HepG2 (cell line): ENCODE data around the gene POTEF. TPM values are rescaled to one million over a fixed set of nuclear protein-coding genes. Genes with fewer than 3 reads are reported as not detected.
"Not testable (repeated sequence)": the region's sequence is repeated elsewhere in the genome, so short reads cannot be mapped to it uniquely, and the experiment has no call there.

Experiments used
- ATAC-seq: fragments of 200-7000 bp; cut with Tn5 transposase; 3 replicates; pipeline ENCODE4 v1.9.1; 2020; ENCODE audit warnings: mild to moderate bottlenecking, moderate library complexity
- BruUV-seq: library from RNA; stranded (reverse); fragments of 400-500 nt; replicated peaks from 2 replicates; lab custom pipeline; 2021; lab: Mats Ljungman, UMichigan
- CTCF ChIA-PET: fragments of 300-600 bp; formaldehyde crosslinking; extraction: SDS; loops from one replicate; lab custom pipeline; 2021; ENCODE audit warnings: low total read pairs, inconsistent platforms, low intra/inter-chr PET ratio; lab: Yijun Ruan, JAX
- POLR2A ChIA-PET: fragments of 350-600 bp; sonication (Branson Sonifier 250); formaldehyde crosslinking; loops from one replicate; lab custom pipeline; 2020; ENCODE audit warnings: antibody characterized with exemption, inconsistent platforms; lab: Yijun Ruan, JAX
- DNase-seq: peaks from one replicate; pipeline ENCODE4 v3.0.0-alpha.2; 2015; ENCODE audit warnings: low spot score
- FAIRE-seq: peaks from 3 replicates; lab custom pipeline; 2011; peaks lifted over from hg19 to GRCh38; lab: Jason Lieb, UNC
- H2AFZ ChIP-seq: one replicate; pipeline ENCODE4 v1.6.1; 2011; ENCODE audit warnings: low read length, inconsistent platforms
- H3K27ac ChIP-seq: fragments of 300-600 bp; 3 replicates; pipeline ENCODE4 v1.8.0; 2011; ENCODE audit warnings: mixed run types, mild to moderate bottlenecking, mixed read lengths, low read length, inconsistent platforms; ENCODE audit not compliant: insufficient read depth; ENCODE audit errors: extremely low read length
- H3K27me3 ChIP-seq, 2 experiments: fragments of 200-600 bp in 1 of 2; 2 replicates in 1 of 2; 3 replicates in 1 of 2; pipeline versions ENCODE4 v1.6.0 to v1.8.0; 2011; ENCODE audit warnings: low read length in 2 of 2, mild to moderate bottlenecking in 2 of 2, moderate library complexity in 2 of 2, inconsistent platforms in 1 of 2; ENCODE audit not compliant: insufficient read depth in 2 of 2, control insufficient read depth in 1 of 2
- H3K36me3 ChIP-seq, 2 experiments: fragments of 200-600 bp in 1 of 2; replicated peaks in 1 of 2; 2 replicates in 1 of 2; 3 replicates in 1 of 2; pipeline versions ENCODE4 v1.5.1 to v1.8.0; 2011; ENCODE audit warnings: low read length in 2 of 2, inconsistent platforms in 1 of 2; ENCODE audit not compliant: insufficient read depth in 2 of 2, control insufficient read depth in 1 of 2
- H3K4me1 ChIP-seq: 2 replicates; pipeline ENCODE4 v1.5.1; 2012; ENCODE audit warnings: low read length, inconsistent platforms; ENCODE audit not compliant: insufficient read depth
- H3K4me2 ChIP-seq: 2 replicates; pipeline ENCODE4 v1.6.0; 2011; ENCODE audit warnings: low read depth, low read length, inconsistent platforms
- H3K4me3 ChIP-seq, 3 experiments: fragments of 200-600 bp in 1 of 3; sonication (generic), shearing (Covaris generic) in 1 of 3; replicated peaks in 1 of 3; 2 replicates each; pipeline ENCODE4 v1.5.1; 2011 to 2016; ENCODE audit warnings: low read length in 3 of 3, inconsistent platforms in 2 of 3, low read depth in 2 of 3, mild to moderate bottlenecking in 2 of 3, control low read depth in 1 of 3, mixed read lengths in 1 of 3; ENCODE audit not compliant: insufficient read depth in 1 of 3
- H3K79me2 ChIP-seq: one replicate; pipeline ENCODE4 v1.6.1; 2011; ENCODE audit warnings: low read length, inconsistent platforms; ENCODE audit not compliant: insufficient read depth
- H3K9ac ChIP-seq: 2 replicates; pipeline ENCODE4 v1.6.0; 2011; ENCODE audit warnings: mild to moderate bottlenecking, low read depth, low read length, inconsistent platforms; ENCODE audit not compliant: insufficient read depth
- H3K9me3 ChIP-seq: 2 replicates; pipeline ENCODE4 v1.5.1; 2012; ENCODE audit warnings: mild to moderate bottlenecking, low read length
- H4K20me1 ChIP-seq: 2 replicates; pipeline ENCODE4 v1.6.0; 2011; ENCODE audit warnings: inconsistent platforms, mild to moderate bottlenecking, low read length, moderate library complexity; ENCODE audit not compliant: insufficient read depth
- GABPA ChIP-seq, 2 experiments: IDR thresholded peaks; 2 replicates each; pipeline ENCODE4 v1.6.1; 2011 to 2016; ENCODE audit warnings: low read depth in 2 of 2, low read length in 1 of 2, missing biosample characterization in 1 of 2, missing genetic modification characterization in 1 of 2
- GLI4 ChIP-seq: sonication (generic); formaldehyde crosslinking; IDR thresholded peaks from 2 replicates; pipeline ENCODE4 v1.5.1; 2020; ENCODE audit warnings: missing genetic modification reagents, mild to moderate bottlenecking, moderate library complexity, borderline replicate concordance
- GZF1 ChIP-seq: sonication (generic); formaldehyde crosslinking; IDR thresholded peaks from 2 replicates; pipeline ENCODE4 v1.5.1; 2020; ENCODE audit warnings: mild to moderate bottlenecking, missing genetic modification reagents
- PHF8 ChIP-seq: sonication (generic); formaldehyde crosslinking; IDR thresholded peaks from 2 replicates; pipeline ENCODE4 v1.5.0; 2020; ENCODE audit warnings: missing genetic modification reagents
- PRDM15 ChIP-seq: sonication (generic); formaldehyde crosslinking; IDR thresholded peaks from 2 replicates; pipeline ENCODE4 v1.4.0; 2020; ENCODE audit warnings: missing genetic modification reagents
- PREB ChIP-seq: sonication (generic); formaldehyde crosslinking; IDR thresholded peaks from 2 replicates; pipeline ENCODE4 v1.4.0; 2020; ENCODE audit warnings: missing genetic modification reagents
- WGBS: methylation state at CpG from one replicate; pipeline ENCODE4 v1.1.6; 2017; ENCODE audit warnings: low lambda C conversion rate; 5-methylcytosine and 5-hydroxymethylcytosine counted together
- in situ Hi-C: cut with HindIII; loops from 2 replicates; pipeline ENCODE4 v1.10.0; 2017; ENCODE audit warnings: low pct_unique_long_range_greater_than_20kb; ENCODE audit not compliant: extremely low pct_ligation_motif_present
- intact Hi-C: fragments of 100-400 bp; cut with micrococcal nuclease; formaldehyde crosslinking; loops from one replicate; pipeline ENCODE4 v1.10.0; 2022; ENCODE audit not compliant: unreplicated experiment
- polyA plus RNA-seq, 8 experiments: library from polyadenylated mRNA; depleted of rRNA in 3 of 8; stranded (reverse) in 7 of 8; unstranded in 1 of 8; fragments of >200 nt; fragmentation: Illumina TruSeq in 4 of 8; extraction: Trizol in 4 of 8; gene quantifications; 2 replicates each; pipeline versions ENCODE4 v1.2.1 to v1.2.3, GENCODE V29; 2011 to 2016; ENCODE audit warnings: low read depth in 4 of 8, missing spikeins in 1 of 8, mixed read lengths in 1 of 8; ENCODE audit not compliant: insufficient read depth in 1 of 8
- total RNA-seq, 5 experiments: library from RNA; depleted of rRNA; stranded (reverse); fragments of >200 nt; fragmentation: Illumina TruSeq; extraction: Trizol; gene quantifications; 2 replicates each; pipeline ENCODE4 v1.2.3, GENCODE V29; 2016; ENCODE audit warnings: low read depth in 1 of 5
- TF ChIP-seq, protein P1 (sequence below): IDR thresholded peaks from 2 replicates; pipeline ENCODE4 v1.6.1; 2016; ENCODE audit warnings: mild to moderate bottlenecking

POTEF gene
- total and polyA plus RNA-seq, 2 of the 13 experiments (the other 11 are each of a cell fraction or from before 2014, with no cell fraction given) = 1.2 to 6.0 TPM

DNA sequence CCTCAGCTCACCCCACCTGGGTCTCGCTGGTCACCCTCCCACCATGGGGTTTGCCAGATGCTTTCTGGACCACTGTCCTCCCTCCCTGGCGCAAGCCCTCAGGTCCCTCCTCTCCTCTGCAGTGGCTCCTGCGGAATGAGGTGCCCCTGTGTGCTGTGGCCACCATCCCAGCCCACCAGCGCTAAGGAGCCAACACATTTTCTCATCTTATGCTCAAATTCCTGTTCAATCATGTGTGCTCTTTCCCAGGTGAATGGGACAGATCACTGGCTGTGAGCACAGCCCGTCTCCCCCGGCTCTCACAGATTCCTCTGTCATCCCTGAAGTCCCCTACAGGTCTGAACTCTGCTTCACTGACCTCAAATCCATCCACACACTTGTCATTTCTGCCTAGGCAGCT lies 31.1 kb upstream of the POTEF start (continued):
- TF ChIP-seq PREB (CRISPR knock-in tag) = no peak

GRCh38 chr2:130159376-130159775 lies 30.4 kb upstream of the POTEF start:
- 94% methylated on average over 4 of the region's 4 CpGs for WGBS
- H3K27me3 ChIP-seq, FAIRE-seq: not testable (repeated sequence)

GRCh38 chr2:130158631-130159030 lies 29.6 kb upstream of the POTEF start:
- ATAC-seq = no peak
- POLR2A ChIA-PET = no interaction called here
- Histone ChIP-seq H4K20me1 (no peaks in the 10 kb centered on the region), H3K4me3 (no peak overlapping the region), H3K4me1 (no peaks in the 10 kb centered on the region), H3K9ac (no peak overlapping the region), H3K27ac (no peak overlapping the region), H3K79me2 (no peaks in the 10 kb centered on the region), H2AFZ (no peak overlapping the region), H3K27me3 (no peaks in the 10 kb centered on the region), H3K4me2 (no peak overlapping the region), H3K9me3 (no peaks in the 10 kb centered on the region), H3K36me3 (peaks cover 14 to 44% of the 10 kb centered on the region in 2 experiments; a peak in 4 of 5 replicates)
- no TSS peak for BruUV-seq
- 92% methylated on average over 9 of the region's 9 CpGs for WGBS
- CTCF ChIA-PET = no interaction called here
- intact Hi-C loops (loop anchor here (5.0 kb wide), 1 partner anchor 221 kb away; no protein-coding TSS in a partner anchor), in situ Hi-C loops (loop anchor here (10.0 kb wide), 1 partner anchor 176 kb away; no protein-coding TSS in a partner anchor)
- DNase-seq = no peak
- FAIRE-seq = no peak
- no peak for TF ChIP-seq PRDM15 (CRISPR knock-in tag)
- TF ChIP-seq GABPA (IDR thresholded peaks at IDR 0.05; ENCODE audit: low read depth, low read length) = no peak
- no peak for TF ChIP-seq GABPA (CRISPR knock-in tag; IDR thresholded peaks at IDR 0.05; ENCODE audit: low read depth)
- no peak for TF ChIP-seq PHF8
- TF ChIP-seq GZF1 = no peak
- TF ChIP-seq, protein P1, sequence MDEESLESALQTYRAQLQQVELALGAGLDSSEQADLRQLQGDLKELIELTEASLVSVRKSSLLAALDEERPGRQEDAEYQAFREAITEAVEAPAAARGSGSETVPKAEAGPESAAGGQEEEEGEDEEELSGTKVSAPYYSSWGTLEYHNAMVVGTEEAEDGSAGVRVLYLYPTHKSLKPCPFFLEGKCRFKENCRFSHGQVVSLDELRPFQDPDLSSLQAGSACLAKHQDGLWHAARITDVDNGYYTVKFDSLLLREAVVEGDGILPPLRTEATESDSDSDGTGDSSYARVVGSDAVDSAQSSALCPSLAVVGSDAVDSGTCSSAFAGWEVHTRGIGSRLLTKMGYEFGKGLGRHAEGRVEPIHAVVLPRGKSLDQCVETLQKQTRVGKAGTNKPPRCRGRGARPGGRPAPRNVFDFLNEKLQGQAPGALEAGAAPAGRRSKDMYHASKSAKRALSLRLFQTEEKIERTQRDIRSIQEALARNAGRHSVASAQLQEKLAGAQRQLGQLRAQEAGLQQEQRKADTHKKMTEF (CRISPR knock-in tag) = no peak
- no peak for TF ChIP-seq GLI4 (CRISPR knock-in tag)

More at GRCh38 chr2:130159376-130159775, 30.4 kb upstream of the POTEF start:
- H3K4me1 ChIP-seq, H3K27ac ChIP-seq, H2AFZ ChIP-seq, BruUV-seq, DNase-seq, H3K4me3 ChIP-seq, H3K4me2 ChIP-seq, H3K79me2 ChIP-seq, POLR2A ChIA-PET, ATAC-seq, H4K20me1 ChIP-seq, CTCF ChIA-PET, H3K9ac ChIP-seq, H3K9me3 ChIP-seq: not testable (repeated sequence)
- in situ Hi-C loops = loop anchor here (10.0 kb wide), 1 partner anchor 175 kb away; no protein-coding TSS in a partner anchor
- peaks cover 18 to 44% of the 10 kb centered on the region in 2 experiments; a peak in 4 of 5 replicates for H3K36me3 ChIP-seq
- intact Hi-C loops = loop anchor here (5.0 kb wide), 1 partner anchor 222 kb away; no protein-coding TSS in a partner anchor
